HG03571 (cell line): Measurements from ENCODE around the gene SULT1A3.
"Not testable (repeated sequence)": the region's sequence is repeated elsewhere in the genome, so short reads cannot be mapped to it uniquely, and the experiment has no call there.

Experiments
- ATAC-seq: cut with Tn5 transposase; IDR thresholded peaks from one replicate; pipeline ENCODE4 v1.9.1; 2021; ENCODE audit not compliant: unreplicated experiment

Gene SULT1A3

DNA sequence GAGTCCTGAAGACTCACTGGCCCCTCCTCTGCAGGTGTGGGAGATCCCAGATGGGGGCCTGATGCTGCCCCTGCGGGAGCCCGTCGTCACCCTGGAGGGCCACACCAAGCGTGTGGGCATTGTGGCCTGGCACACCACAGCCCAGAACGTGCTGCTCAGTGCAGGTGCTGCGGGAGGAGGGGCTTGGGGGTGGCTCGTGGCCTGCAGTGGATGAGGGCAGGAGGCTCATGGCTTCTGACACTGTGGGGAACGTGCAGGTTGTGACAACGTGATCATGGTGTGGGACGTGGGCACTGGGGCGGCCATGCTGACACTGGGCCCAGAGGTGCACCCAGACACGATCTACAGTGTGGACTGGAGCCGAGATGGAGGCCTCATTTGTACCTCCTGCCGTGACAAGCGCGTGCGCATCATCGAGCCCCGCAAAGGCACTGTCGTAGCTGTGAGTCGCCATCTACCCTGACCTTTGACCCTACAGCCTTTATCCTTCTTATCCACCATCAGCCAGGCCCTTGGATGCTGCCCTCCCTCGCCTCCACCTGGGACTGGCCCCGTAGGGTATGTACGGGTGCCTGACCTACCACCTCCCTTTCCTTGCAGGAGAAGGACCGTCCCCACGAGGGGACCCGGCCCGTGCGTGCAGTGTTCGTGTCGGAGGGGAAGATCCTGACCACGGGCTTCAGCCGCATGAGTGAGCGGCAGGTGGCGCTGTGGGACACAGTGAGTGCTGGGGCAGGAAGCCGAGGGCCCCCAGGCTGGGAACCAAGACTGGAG is 12.1 kb upstream of the SULT1A3 start:
- no peak for ATAC-seq

DNA sequence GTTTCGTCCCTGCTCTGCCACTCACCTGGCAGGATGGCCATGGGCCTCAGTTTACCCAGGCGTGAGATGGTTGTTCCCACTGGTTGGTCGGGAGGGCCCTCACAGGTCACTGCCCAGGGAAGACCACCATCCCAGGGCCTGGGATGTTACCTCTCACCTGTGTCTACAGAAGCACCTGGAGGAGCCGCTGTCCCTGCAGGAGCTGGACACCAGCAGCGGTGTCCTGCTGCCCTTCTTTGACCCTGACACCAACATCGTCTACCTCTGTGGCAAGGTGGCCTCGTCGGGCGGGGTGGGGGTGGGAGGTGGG is 11.5 kb upstream of the SULT1A3 start:
- ATAC-seq, result no peak

DNA sequence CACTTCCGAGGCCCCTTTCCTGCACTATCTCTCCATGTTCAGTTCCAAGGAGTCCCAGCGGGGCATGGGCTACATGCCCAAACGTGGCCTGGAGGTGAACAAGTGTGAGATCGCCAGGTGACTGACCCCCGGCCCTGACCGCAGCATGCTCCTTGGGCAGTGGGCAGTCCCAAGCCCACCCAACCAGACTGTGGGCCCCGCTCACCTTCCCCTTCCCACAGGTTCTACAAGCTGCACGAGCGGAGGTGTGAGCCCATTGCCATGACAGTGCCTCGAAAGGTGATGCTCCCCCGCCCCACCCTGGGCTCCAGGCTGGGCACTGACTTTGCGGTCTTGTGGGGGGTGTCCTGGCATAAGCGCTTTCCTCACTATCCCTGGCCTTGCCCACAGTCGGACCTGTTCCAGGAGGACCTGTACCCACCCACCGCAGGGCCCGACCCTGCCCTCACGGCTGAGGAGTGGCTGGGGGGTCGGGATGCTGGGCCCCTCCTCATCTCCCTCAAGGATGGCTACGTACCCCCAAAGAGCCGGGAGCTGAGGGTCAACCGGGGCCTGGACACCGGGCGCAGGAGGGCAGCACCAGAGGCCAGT is 11.0 kb upstream of the SULT1A3 start:
- ATAC-seq, result no peak

DNA sequence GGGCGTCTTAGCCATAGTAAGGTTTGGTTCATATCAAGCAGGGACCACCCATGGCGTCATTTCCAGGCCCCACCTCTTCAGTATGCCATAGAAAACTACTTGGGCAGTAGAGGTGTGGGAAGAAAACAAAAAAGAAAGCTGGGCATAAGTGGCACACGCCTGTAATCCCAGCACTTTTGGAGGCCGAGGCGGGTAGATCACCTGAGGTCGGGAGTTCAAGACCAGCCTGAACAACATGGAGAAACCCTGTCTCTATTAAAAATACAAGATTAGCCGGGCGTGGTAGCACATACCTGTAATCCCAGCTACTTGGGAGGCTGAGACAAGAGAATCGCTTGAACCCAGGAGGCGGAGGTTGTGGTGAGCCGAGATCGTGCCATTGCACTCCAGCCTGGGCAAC is 7.9 kb upstream of the SULT1A3 start:
- not testable (repeated sequence) for ATAC-seq

DNA sequence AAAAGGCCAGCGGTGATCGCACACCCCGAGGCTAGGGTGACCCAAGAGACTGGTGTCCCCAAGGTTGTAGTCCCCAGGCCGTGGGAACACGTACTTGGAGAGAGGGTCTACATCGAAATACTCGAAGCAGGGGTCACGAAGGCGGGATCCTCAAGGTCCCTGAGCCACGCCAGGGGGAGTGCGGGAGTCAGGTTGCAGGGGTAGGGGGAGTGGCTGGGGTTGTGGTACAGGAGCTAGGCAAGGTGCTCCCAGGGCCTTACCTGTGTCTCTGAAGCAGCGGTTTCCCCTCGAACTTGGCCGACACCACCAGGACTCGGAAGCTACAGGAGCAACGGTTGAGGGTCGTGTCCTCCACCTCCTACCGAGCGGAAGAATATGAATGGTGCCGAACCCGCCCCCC is 6.0 kb upstream of the SULT1A3 start:
- peak; percentile 5 for ATAC-seq

DNA sequence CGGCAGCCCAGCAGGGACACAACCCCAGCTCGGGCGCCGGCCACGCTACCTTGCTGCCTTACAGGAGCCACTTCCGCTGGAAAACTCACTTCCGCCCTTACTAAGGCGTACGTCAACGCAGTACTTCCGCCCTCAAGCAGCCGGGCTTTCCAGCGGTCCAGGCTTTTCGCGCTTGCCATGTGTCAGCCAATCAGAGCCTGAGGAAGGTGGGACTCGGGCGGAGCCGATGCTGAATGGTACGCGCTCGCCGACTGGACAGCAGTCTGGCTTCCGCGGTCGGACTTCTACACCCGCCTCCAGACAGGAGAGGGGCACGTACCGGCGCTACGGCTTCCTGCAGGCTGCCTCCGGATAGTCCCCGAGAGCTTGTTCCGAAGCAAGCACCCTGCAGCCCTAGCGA is 5.4 kb upstream of the SULT1A3 start, which contains the start of the genes BOLA2B and SLX1A:
Gene BOLA2B, minus strand, starts transcription at position 52 of the 400 bp plus-strand sequence. CDS start 71 bp downstream, outside the sequence.
Gene SLX1A, plus strand, starts transcription at position 261 of the 400 bp plus-strand sequence. CDS start 210 bp downstream, outside the sequence.
- ATAC-seq, result peak; percentile 82

DNA sequence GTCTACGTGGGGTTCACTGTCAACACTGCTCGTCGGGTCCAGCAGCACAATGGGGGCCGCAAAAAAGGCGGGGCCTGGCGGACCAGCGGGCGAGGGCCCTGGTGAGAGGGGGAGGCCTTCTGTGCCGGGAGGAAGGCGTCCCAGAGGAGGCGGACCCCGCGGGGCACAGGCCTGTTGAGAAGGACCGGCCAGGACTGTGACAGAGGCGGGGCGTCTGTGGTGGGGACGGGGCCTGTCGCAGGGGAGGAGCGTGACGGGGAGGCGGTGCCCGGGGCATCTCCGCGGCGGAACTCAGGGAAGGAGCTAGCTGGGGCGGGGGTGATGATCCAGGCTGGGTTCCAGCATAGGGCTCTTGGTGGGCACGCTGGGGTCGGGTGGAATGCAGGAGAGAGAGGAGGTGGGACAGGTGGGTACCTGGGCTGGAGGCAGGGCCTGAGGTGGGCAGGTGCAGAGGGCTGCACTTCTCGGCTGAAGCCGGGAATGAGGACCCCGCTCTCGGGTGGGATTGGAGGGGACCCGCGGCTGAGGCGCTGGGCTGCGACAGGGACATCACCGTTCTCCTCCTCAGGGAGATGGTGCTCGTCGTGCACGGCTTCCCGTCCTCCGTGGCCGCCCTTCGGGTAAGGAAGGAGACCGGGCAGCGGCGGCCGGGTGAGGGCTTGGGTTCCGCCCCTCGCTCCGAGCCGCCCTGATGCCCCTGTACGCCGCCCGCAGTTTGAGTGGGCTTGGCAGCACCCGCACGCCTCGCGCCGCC is 4.7 kb upstream of the SULT1A3 start:
- peak; percentile 51 for ATAC-seq

DNA sequence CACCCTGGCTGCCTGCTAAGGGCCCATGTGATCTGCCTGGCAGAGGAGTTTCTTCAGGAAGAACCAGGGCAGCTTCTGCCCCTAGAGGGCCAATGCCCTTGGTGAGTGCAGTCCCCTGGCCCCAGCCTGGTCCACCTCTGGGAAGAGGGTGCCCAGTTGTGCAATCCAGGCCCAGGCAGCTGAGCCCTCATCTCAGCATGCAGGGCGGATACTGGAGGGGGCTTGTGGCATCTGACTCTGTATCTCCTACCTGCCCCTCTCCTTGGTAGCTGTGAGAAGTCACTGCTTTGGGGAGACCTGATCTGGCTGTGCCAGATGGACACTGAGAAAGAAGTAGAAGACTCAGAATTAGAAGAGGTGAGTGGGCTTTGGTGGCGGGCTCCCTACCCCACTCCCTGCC is 2.1 kb upstream of the SULT1A3 start:
- ATAC-seq, result not testable (repeated sequence)

DNA sequence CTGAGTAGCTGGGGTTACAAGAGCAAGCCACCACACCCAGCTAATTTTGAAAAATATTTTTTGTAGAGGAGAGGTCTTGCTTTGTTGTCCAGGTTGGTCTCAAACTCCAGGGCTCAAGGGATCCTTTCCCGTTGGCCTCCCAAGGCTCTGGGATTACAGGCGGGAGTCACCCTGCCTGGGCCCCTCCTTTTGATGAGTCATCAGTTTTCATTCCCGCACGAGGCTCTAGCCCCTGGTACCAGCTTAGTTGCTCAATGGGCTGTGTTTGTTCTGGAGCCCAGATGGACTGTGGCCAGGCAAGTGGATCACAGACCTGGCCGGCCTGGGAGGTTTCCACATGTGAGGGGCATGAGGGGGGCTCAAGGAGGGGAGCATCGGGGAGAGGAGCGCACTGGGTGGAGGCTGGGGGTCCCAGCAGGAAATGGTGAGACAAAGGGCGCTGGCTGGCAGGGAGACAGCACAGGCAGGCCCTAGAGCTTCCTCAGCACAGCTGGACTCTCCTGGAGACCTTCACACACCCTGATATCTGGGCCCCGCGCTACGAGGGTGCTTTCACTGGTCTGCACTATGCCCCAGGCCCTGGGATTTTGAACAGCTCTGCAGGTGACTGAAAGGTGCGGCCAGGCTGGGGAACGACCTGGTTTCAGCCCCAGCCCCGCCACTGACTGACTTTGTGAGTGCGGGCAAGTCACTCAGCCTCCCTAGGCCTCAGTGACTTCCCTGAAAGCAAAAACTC is 721 bp downstream of the SULT1A3 start:
- not testable (repeated sequence) for ATAC-seq

DNA sequence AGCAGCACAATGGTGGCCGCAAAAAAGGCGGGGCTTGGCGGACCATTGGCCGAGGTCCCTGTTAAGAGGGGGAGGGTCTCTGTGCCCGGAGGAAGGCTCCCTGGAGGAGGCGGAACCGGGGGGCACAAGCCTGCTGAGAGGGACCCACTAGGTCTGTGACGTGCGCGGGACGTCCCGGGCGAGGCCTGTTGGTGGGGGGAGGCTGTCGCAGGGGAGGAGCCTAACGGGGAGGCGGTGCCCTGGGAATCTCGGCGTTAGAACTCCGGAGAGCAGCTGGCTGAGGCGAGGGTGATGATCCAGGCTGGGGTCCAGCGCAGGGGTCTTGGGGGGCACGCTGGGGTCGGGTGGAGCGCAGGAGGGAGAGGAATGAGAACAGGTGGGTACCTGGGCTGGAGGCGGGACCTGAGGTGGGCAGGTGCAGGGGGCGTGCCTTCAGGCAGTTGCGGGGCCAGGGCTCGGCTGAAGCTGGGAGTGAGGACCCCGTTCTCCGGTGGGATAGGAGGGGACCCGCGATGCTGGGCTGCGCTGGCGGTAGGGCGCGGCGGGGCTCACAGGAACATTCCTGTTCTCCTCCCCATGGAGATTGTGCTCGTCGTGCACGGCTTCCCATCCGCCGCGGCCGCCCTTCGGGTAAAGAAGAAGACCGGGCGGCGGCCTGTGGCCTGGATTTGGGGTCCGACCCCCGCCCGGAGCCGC is 6.6 kb downstream of the SULT1A3 start:
- not testable (repeated sequence) for ATAC-seq

DNA sequence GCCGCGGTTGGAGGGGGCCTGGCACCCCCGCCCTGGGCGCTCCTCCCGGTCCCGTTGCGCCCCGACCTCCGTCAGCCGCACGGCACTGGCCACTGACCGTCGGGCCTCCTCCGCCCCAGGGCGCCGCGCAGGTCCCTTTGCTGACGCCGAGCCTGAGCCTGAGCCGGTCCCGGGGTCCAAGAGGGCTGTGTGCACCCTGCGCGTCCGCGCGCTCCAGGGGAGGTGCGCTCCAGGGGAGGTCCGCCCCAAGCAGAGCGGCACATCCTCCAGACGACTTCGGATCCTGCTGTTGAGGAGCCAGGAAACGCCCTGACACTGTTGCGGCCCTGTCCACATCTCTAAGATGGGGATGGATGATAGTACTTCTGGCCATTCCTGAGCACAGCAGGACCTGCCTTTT is 7.2 kb downstream of the SULT1A3 start:
- not testable (repeated sequence) for ATAC-seq

DNA sequence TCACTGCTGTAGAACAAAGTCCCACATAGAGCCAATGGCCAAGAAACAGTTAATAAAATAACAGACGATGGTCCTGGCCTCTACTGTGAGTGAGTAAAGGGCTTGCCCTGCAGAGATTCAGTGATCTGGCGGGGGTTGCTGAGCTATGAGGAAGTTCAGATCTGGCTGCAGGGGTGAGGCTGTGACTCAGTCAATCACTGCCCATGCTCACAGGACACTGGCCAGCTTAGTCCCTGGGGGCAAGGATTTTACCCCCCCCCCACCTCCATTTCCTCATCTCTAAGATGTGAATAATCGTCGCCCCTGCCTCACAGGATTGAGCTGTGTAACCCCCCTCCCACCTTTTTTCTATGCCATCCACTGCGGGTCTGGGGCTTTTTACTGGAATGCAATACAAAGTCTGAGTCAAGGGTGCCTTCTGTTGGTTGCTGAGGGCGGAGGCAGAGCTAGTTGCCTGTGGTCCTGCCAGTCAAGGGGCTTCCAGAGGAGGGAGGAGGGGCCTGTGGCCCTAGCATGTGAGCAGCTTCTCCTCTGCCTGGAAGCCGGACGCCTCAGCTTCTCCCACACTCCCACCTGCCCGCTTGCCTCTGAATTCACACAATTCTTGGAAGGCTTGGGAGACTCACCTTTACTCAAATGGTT is 8.1 kb downstream of the SULT1A3 start:
- not testable (repeated sequence) for ATAC-seq

DNA sequence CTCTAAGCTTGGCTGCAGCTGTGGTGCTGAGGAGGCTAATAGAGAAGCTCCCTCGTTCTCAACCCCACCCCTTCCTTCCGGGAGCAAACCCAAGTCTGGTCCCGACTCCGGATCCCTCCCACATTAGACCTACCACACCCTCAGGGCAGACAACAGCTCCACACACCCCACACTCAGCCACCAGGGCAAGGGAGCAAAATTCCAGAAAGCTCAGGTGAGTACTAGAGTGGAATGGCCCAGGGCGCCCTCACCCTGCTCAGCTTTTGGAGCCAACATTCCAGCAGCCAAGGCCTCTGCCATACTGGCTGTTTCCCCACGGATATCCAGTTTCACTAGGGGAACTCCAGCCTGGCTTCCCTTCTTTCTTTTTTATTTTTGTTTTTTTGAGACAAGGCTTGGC is 10.0 kb downstream of the SULT1A3 start:
- ATAC-seq, result not testable (repeated sequence)

DNA sequence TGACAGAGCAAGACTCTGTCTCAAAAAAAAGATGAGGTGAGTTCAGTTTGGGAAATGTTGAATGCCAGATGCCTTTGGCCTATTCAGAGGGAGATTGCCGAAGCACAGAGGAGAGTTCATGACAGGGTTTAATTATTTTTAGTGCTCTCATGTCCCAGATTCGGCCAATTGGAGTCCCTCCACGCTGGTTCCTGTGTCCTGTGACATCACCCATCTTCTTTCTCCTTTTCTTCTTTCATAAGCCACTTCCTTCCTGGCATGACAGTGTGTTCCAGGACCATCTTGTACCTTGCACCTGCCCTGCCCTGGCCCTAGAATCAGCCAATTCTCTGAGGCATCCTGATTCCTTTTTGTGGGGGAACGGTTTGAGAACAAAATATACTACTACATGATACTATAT is 12.4 kb downstream of the SULT1A3 start:
- ATAC-seq, result not testable (repeated sequence)

DNA sequence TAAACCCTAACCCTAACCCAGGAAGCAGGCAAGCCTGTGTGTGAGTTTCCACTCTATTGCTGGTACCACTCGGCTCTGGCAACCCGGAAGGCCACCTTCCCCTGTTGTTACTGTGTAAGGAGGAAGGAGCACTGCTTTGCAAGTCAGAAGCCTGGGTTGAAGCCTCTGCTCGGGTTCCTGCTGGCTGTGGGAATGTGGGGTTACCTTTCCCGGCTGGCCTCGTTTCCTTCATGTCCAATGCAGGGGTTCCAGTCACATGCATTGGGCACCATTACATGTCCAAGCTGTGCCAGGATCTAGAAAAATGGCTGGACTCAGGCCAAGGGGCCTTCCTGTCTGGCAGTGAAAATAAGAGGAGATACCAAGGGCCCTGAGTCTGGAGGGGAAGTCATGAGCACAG is 18.0 kb downstream of the SULT1A3 start:
- not testable (repeated sequence) for ATAC-seq

DNA sequence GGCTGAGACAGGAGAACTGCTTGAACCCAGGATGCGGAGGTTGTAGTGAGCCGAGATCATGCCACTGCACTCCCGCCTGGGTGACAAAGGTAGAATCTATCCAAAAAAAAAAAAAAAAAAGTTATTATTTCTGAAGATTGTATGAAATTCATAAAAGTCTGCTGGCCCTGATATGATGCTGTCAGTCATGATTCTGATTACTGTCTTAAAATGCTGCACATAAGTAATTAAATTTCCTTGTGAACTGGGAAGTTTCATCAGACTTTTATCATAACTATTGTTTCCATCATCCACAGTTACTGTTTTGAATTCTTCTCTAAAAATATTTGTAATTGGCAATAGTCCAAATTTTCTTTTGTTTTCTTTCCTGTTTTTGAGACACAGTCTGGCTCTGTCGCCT is 49.3 kb downstream of the SULT1A3 start, which contains the start of gene NPIPB13:
Gene NPIPB13, minus strand, starts transcription at position 101 of the 400 bp plus-strand sequence. CDS start 2,906 bp downstream, outside the sequence.
- ATAC-seq, result not testable (repeated sequence)
